OCI-LY7 (cell line): ENCODE measurements around the gene RHOBTB3. TPM values are rescaled to one million over a fixed set of nuclear protein-coding genes. Genes with fewer than 3 reads are reported as not detected.

Source experiments
- BruUV-seq: library from RNA; stranded (reverse); fragments of 400-500 nt; replicated peaks from 2 replicates; lab custom pipeline; 2021; lab: Mats Ljungman, UMichigan
- CTCF ChIA-PET: fragments of 300-600 bp; sonication (Branson Sonifier 250); formaldehyde crosslinking; loops from one replicate; lab custom pipeline; 2022; ENCODE audit warnings: antibody characterized with exemption; ENCODE audit not compliant: unreplicated experiment; lab: Charles Lee
- POLR2A ChIA-PET: fragments of 300-600 bp; sonication (Branson Sonifier 250); formaldehyde crosslinking; loops from one replicate; lab custom pipeline; 2022; ENCODE audit warnings: antibody characterized with exemption; lab: Charles Lee
- DNase-seq: peaks from one replicate; pipeline ENCODE4 v3.0.0-alpha.2; 2015; ENCODE audit warnings: low spot score
- H2AFZ ChIP-seq: fragments of 200-600 bp; sonication (generic), shearing (Covaris generic); 2 replicates; pipeline ENCODE4 v1.6.1; 2014; ENCODE audit warnings: mild to moderate bottlenecking, antibody characterized with exemption, low read length, moderate library complexity
- H3K27ac ChIP-seq: fragments of 200-600 bp; sonication (generic); 2 replicates; pipeline ENCODE4 v1.5.1; 2014; ENCODE audit warnings: mixed run types, low read depth, mild to moderate bottlenecking, moderate library complexity, low read length, inconsistent platforms; ENCODE audit not compliant: poor library complexity, severe bottlenecking
- H3K36me3 ChIP-seq: fragments of 200-600 bp; sonication (generic); 2 replicates; pipeline ENCODE4 v1.6.1; 2014; ENCODE audit warnings: mild to moderate bottlenecking, antibody characterized with exemption, low read length, moderate library complexity, mixed read lengths; ENCODE audit not compliant: insufficient read depth
- H3K4me1 ChIP-seq: fragments of 200-600 bp; sonication (generic); 2 replicates; pipeline ENCODE4 v1.5.1; 2014; ENCODE audit warnings: mild to moderate bottlenecking, low read length; ENCODE audit not compliant: insufficient read depth, poor library complexity, severe bottlenecking
- H3K4me2 ChIP-seq: fragments of 200-600 bp; sonication (generic); 2 replicates; pipeline ENCODE4 v1.6.1; 2014; ENCODE audit warnings: mild to moderate bottlenecking, low read length
- H3K4me3 ChIP-seq: fragments of 200-600 bp; sonication (generic); 2 replicates; pipeline ENCODE4 v1.5.1; 2014; ENCODE audit warnings: mild to moderate bottlenecking, low read depth, low read length; ENCODE audit not compliant: poor library complexity, severe bottlenecking
- H3K79me2 ChIP-seq: fragments of 200-600 bp; sonication (generic); 2 replicates; pipeline ENCODE4 v1.6.1; 2016; ENCODE audit warnings: low read depth, mild to moderate bottlenecking, low read length, moderate library complexity, mixed read lengths; ENCODE audit not compliant: insufficient read depth
- H3K9me2 ChIP-seq: fragments of 200-600 bp; sonication (generic); 2 replicates; pipeline ENCODE4 v1.6.1; 2016; ENCODE audit warnings: mild to moderate bottlenecking, low read length, mixed read lengths; ENCODE audit not compliant: insufficient read depth
- H3K9me3 ChIP-seq: fragments of 200-600 bp; sonication (generic); 2 replicates; pipeline ENCODE4 v1.6.1; 2014; ENCODE audit warnings: mild to moderate bottlenecking, mixed run types, low read length, mixed read lengths
- H4K20me1 ChIP-seq: fragments of 200-600 bp; sonication (generic); 2 replicates; pipeline ENCODE4 v1.6.1; 2014; ENCODE audit warnings: mild to moderate bottlenecking, antibody characterized with exemption, low read length, moderate library complexity, mixed read lengths; ENCODE audit not compliant: insufficient read depth
- CTCF ChIP-seq: fragments of 200-600 bp; sonication (generic); conservative IDR thresholded peaks from 2 replicates; pipeline ENCODE4 v1.5.1; 2014; ENCODE audit warnings: mild to moderate bottlenecking, antibody characterized with exemption, low read length, moderate library complexity, mixed read lengths
- EZH2phosphoT487 ChIP-seq: fragments of 200-600 bp; sonication (generic); IDR thresholded peaks from 2 replicates; pipeline ENCODE4 v1.6.1; 2018; ENCODE audit warnings: low read depth, borderline replicate concordance, mild to moderate bottlenecking, mixed run types, antibody characterized with exemption, low read length, moderate library complexity, mixed read lengths
- intact Hi-C: fragments of 100-400 bp; cut with micrococcal nuclease; formaldehyde crosslinking; loops from one replicate; pipeline ENCODE4 v1.10.0; 2022; ENCODE audit not compliant: unreplicated experiment
- total RNA-seq, 2 experiments: library from RNA; depleted of rRNA in 1 of 2; stranded (reverse); fragments of >200 nt in 1 of 2; shearing (Covaris generic) in 1 of 2; gene quantifications; 2 replicates each; pipeline ENCODE4 v1.2.3, GENCODE V29; 2014 to 2022

The RHOBTB3 gene
- total RNA-seq, 2 experiments from 2014 or later = 0.51 to 4.0 TPM

- POLR2A ChIA-PET = interaction anchor here (0.5 to 1.1 kb wide), 2 partner anchors 99 to 204 kb away, joined by 3 read pairs; no protein-coding TSS in a partner anchor
- Histone ChIP-seq H3K4me3 (no peak overlapping the region), H3K4me1 (no peaks in the 10 kb centered on the region), H3K79me2 (no peaks in the 10 kb centered on the region), H2AFZ (no peak overlapping the region), H4K20me1 (no peaks in the 10 kb centered on the region), H3K27ac (no peak overlapping the region), H3K9me2 (no peaks in the 10 kb centered on the region), H3K36me3 (no peaks in the 10 kb centered on the region), H3K4me2 (no peak overlapping the region), H3K9me3 (no peaks in the 10 kb centered on the region)
- CTCF ChIA-PET = no interaction called here
- intact Hi-C loops = no loop called here
- no peak for TF ChIP-seq CTCF
- TF ChIP-seq EZH2phosphoT487 = no peak
- BruUV-seq = no TSS peak
- DNase-seq = no peak
Observed at GRCh38 chr5:95746194-95746593, 15.1 kb downstream of the RHOBTB3 start.

GRCh38 chr5:95746722-95747679 lies 15.9 kb downstream of the RHOBTB3 start:
- H3K9me2 ChIP-seq = no peaks in the 10 kb centered on the region
- no peak overlapping the region for H3K4me3 ChIP-seq
- H2AFZ ChIP-seq = no peak overlapping the region
- ChIA-PET CTCF (no interaction called here), POLR2A (interaction anchor here (0.5 kb wide), 1 partner anchor 203 kb away, joined by 3 read pairs; no protein-coding TSS in a partner anchor)
- TF ChIP-seq CTCF (no peak), EZH2phosphoT487 (no peak)
- H3K4me2 ChIP-seq = no peak overlapping the region
- no peaks in the 10 kb centered on the region for H3K36me3 ChIP-seq
- intact Hi-C loops = no loop called here
- H3K4me1 ChIP-seq = no peaks in the 10 kb centered on the region
- no peaks in the 10 kb centered on the region for H3K9me3 ChIP-seq
- H3K79me2 ChIP-seq = no peaks in the 10 kb centered on the region
- no peaks in the 10 kb centered on the region for H4K20me1 ChIP-seq
- no peak for DNase-seq
- H3K27ac ChIP-seq = no peak overlapping the region
- BruUV-seq = no TSS peak
